HCT116 (cell line): ENCODE measurements around the gene GPRIN1. TPM values are rescaled to one million over a fixed set of nuclear protein-coding genes. Genes with fewer than 3 reads are reported as not detected.

ENCODE experiments used
- ATAC-seq: fragments of 200-7000 bp; cut with Tn5 transposase; 2 replicates; pipeline ENCODE4 v1.9.1; 2020; ENCODE audit warnings: mild to moderate bottlenecking, moderate library complexity
- BruUV-seq: library from RNA; stranded (reverse); fragments of 400-500 nt; replicated peaks from 2 replicates; lab custom pipeline; 2021; lab: Mats Ljungman, UMichigan
- CTCF ChIA-PET: fragments of 300-600 bp; sonication (Branson Sonifier 250); formaldehyde crosslinking; loops from one replicate; lab custom pipeline; 2021; ENCODE audit warnings: antibody characterized with exemption; lab: Charles Lee
- POLR2A ChIA-PET: fragments of 300-600, 350-600 bp; sonication (Branson Sonifier 250); formaldehyde crosslinking; loops from one replicate; lab custom pipeline; 2021; ENCODE audit warnings: antibody characterized with exemption; lab: Charles Lee
- RAD21 ChIA-PET, 2 experiments: fragments of 300-600 bp; sonication (Branson Sonifier 250); formaldehyde crosslinking; loops; one replicate each; lab custom pipeline; 2023; ENCODE audit warnings: low total read pairs in 2 of 2; ENCODE audit not compliant: uncharacterized antibody in 2 of 2, unreplicated experiment in 2 of 2, low non-redundant PET in 1 of 2; lab: Charles Lee
- DNase-seq: peaks from one replicate; pipeline ENCODE4 v3.0.0-alpha.2; 2010; ENCODE audit warnings: low read depth, low spot score
- H2AFZ ChIP-seq: fragments of 200-600 bp; shearing (Covaris generic), sonication (generic); 2 replicates; pipeline ENCODE4 v1.6.1; 2017; ENCODE audit warnings: low read depth, mixed run types, mixed read lengths, antibody characterized with exemption, low read length; ENCODE audit not compliant: poor library complexity, severe bottlenecking
- H3K27ac ChIP-seq: 2 replicates; pipeline ENCODE4 v1.5.1; 2012; ENCODE audit warnings: low read depth, low read length
- H3K27me3 ChIP-seq: fragments of 200-600 bp; sonication (generic); 2 replicates; pipeline ENCODE4 v1.6.1; 2016; ENCODE audit warnings: mixed run types, low read length, mixed read lengths; ENCODE audit not compliant: insufficient read depth
- H3K36me3 ChIP-seq, 2 experiments: fragments of 200-500 bp in 1 of 2; fragments of 200-600 bp in 1 of 2; sonication (Bioruptor generic) in 1 of 2; sonication (generic) in 1 of 2; 2 replicates each; pipeline versions ENCODE4 v1.5.1 to v1.6.1; 2014 to 2016; ENCODE audit warnings: low read length in 2 of 2, inconsistent platforms in 1 of 2, mixed read lengths in 1 of 2, mixed run types in 1 of 2; ENCODE audit not compliant: insufficient read depth in 2 of 2, control insufficient read depth in 1 of 2
- H3K4me1 ChIP-seq, 2 experiments: fragments of 200-600 bp in 1 of 2; sonication (generic) in 1 of 2; 2 replicates each; pipeline versions ENCODE4 v1.5.1 to v1.6.1; 2012 to 2017; ENCODE audit warnings: low read length in 2 of 2, inconsistent platforms in 1 of 2, mild to moderate bottlenecking in 1 of 2, mixed read lengths in 1 of 2, mixed run types in 1 of 2, moderate library complexity in 1 of 2; ENCODE audit not compliant: insufficient read depth in 2 of 2, control insufficient read depth in 1 of 2
- H3K4me2 ChIP-seq: fragments of 200-600 bp; sonication (generic); 2 replicates; pipeline ENCODE4 v1.6.1; 2017; ENCODE audit warnings: mixed run types, low read length, mixed read lengths
- H3K4me3 ChIP-seq, 2 experiments: fragments of 200-600 bp in 1 of 2; sonication (generic) in 1 of 2; replicated peaks in 1 of 2; 2 replicates each; pipeline ENCODE4 v1.5.1; 2011 to 2016; ENCODE audit warnings: low read length in 2 of 2, control low read depth in 1 of 2, low read depth in 1 of 2, mild to moderate bottlenecking in 1 of 2, mixed read lengths in 1 of 2, mixed run types in 1 of 2
- H3K79me2 ChIP-seq: fragments of 200-600 bp; sonication (generic); 2 replicates; pipeline ENCODE4 v1.6.1; 2017; ENCODE audit warnings: mild to moderate bottlenecking, mixed run types, low read length, moderate library complexity, mixed read lengths; ENCODE audit not compliant: insufficient read depth
- H3K9ac ChIP-seq: fragments of 200-600 bp; sonication (generic); 2 replicates; pipeline ENCODE4 v1.6.1; 2016; ENCODE audit warnings: low read length, mixed read lengths
- H3K9me2 ChIP-seq: fragments of 200-600 bp; sonication (generic), shearing (Covaris generic); 2 replicates; pipeline ENCODE4 v1.6.1; 2017; ENCODE audit warnings: mixed run types, mild to moderate bottlenecking, moderate library complexity; ENCODE audit not compliant: insufficient read depth
- H3K9me3 ChIP-seq, 2 experiments: fragments of 200-500 bp in 1 of 2; fragments of 200-600 bp in 1 of 2; sonication (Bioruptor generic) in 1 of 2; sonication (generic) in 1 of 2; 2 replicates each; pipeline ENCODE4 v1.6.1; 2014 to 2017; ENCODE audit warnings: low read length in 2 of 2, mixed read lengths in 2 of 2, inconsistent platforms in 1 of 2, low read depth in 1 of 2, mild to moderate bottlenecking in 1 of 2, mixed run types in 1 of 2, moderate library complexity in 1 of 2; ENCODE audit not compliant: control insufficient read depth in 1 of 2, insufficient read depth in 1 of 2
- H4K20me1 ChIP-seq: fragments of 200-600 bp; sonication (generic), shearing (Covaris generic); 2 replicates; pipeline ENCODE4 v1.6.1; 2017; ENCODE audit warnings: mixed run types, mild to moderate bottlenecking, moderate library complexity; ENCODE audit not compliant: insufficient read depth
- CEBPB ChIP-seq: IDR thresholded peaks from 2 replicates; pipeline ENCODE4 v1.6.1; 2012; ENCODE audit warnings: low read depth
- EZH2phosphoT487 ChIP-seq: fragments of 200-600 bp; IDR thresholded peaks from 2 replicates; pipeline ENCODE4 v1.6.1; 2018; ENCODE audit warnings: antibody characterized with exemption, borderline replicate concordance
- POLR2AphosphoS5 ChIP-seq: IDR thresholded peaks from 2 replicates; pipeline ENCODE4 v1.6.1; 2011; ENCODE audit warnings: mild to moderate bottlenecking, low read depth, low read length, moderate library complexity
- TCF7L2 ChIP-seq: IDR thresholded peaks from 2 replicates; pipeline ENCODE4 v1.7.0; 2011; ENCODE audit warnings: borderline replicate concordance, inconsistent platforms; ENCODE audit not compliant: insufficient read depth, insufficient read length; ENCODE audit errors: extremely low read depth
- intact Hi-C: fragments of 100-400 bp; cut with micrococcal nuclease; formaldehyde crosslinking; loops from 2 replicates; pipeline ENCODE4 v1.10.0; 2022
- total RNA-seq: library from RNA; stranded (reverse); gene quantifications from one replicate; pipeline ENCODE4 v1.2.1, GENCODE V29; 2021; ENCODE audit not compliant: unreplicated experiment

Gene GPRIN1
- total RNA-seq, 1 experiment from 2014 or later: 14.2 TPM

GRCh38 chr5:176608937-176609723 is 826 bp downstream of the GPRIN1 start:
- no peak overlapping the region for H2AFZ ChIP-seq
- H3K27ac ChIP-seq: peak overlapping the region; percentile 31; the same call in 1 of the 2 replicates
- ChIA-PET CTCF (no interaction called here), RAD21 (no interaction called here), POLR2A (no interaction called here)
- intact Hi-C loops: no loop called here
- peak overlapping the region; percentile 68 for H3K9ac ChIP-seq
- no peaks in the 10 kb centered on the region for H4K20me1 ChIP-seq
- no peaks in the 10 kb centered on the region for H3K27me3 ChIP-seq
- H3K36me3 ChIP-seq: no peaks in the 10 kb centered on the region
- ATAC-seq: no peak
- no peaks in the 10 kb centered on the region for H3K9me2 ChIP-seq
- no TSS peak for BruUV-seq
- H3K79me2 ChIP-seq: peaks cover 19% of the 10 kb centered on the region
- no peak for DNase-seq
- H3K9me3 ChIP-seq: no peaks in the 10 kb centered on the region
- TF ChIP-seq POLR2AphosphoS5 (no peak), TCF7L2 (peak; percentile 54)
- peak overlapping the region; percentile 63 to 74 for H3K4me3 ChIP-seq
- H3K4me1 ChIP-seq: peaks cover 12 to 29% of the 10 kb centered on the region in 2 experiments; a peak in 3 of 4 replicates
- peak overlapping the region; percentile 96 for H3K4me2 ChIP-seq

- BruUV-seq: no TSS peak
- intact Hi-C loops: no loop called here
- ChIA-PET RAD21 (no interaction called here), CTCF (no interaction called here), POLR2A (no interaction called here)
- Histone ChIP-seq H3K9me3 (no peaks in the 10 kb centered on the region), H3K27me3 (no peaks in the 10 kb centered on the region), H3K79me2 (peaks cover 27% of the 10 kb centered on the region), H3K27ac (no peak overlapping the region; the same call in 1 of the 2 replicates), H3K4me2 (peak overlapping the region; percentile 96; the same call in 1 of the 2 replicates), H3K4me1 (peaks cover 11 to 24% of the 10 kb centered on the region in 2 experiments; a peak in 3 of 4 replicates), H3K9ac (no peak overlapping the region), H2AFZ (no peak overlapping the region), H4K20me1 (no peaks in the 10 kb centered on the region), H3K9me2 (no peaks in the 10 kb centered on the region), H3K36me3 (no peaks in the 10 kb centered on the region), H3K4me3 (no peak overlapping the region)
- DNase-seq: no peak
- TF ChIP-seq CEBPB (no peak), EZH2phosphoT487 (no peak)
- no peak for ATAC-seq
Observed at GRCh38 chr5:176608142-176608705, 1.7 kb downstream of the GPRIN1 start.
